ENCODE results near the gene AGAP2. TPM values are rescaled to one million over a fixed set of nuclear protein-coding genes. Genes with fewer than 3 reads are reported as not detected.

AGAP2 gene
- total RNA-seq (2022) = 0.19 TPM in 1 of 2 replicates, not detected in the other
- percentile 18 among the genes with signal in this experiment for Bru-seq, nascent RNA
- BruChase-seq, experiment 1, labeled RNA remaining after a 6-hour chase = percentile 9 among the genes with signal in this experiment
- percentile 8 among the genes with signal in this experiment for BruChase-seq, experiment 2, labeled RNA remaining after a 2-hour chase
- long read RNA-seq = 0 reads

- intact Hi-C loops (cut with micrococcal nuclease) = no loop called here
- BruUV-seq (replicated peaks) = no TSS peak
- Mint-ChIP-seq H3K4me3 (ENCODE audit: unreplicated experiment) (no peak within 1 kb of the TSS), H3K9me3 (ENCODE audit: unreplicated experiment) (no peaks in the 10 kb centered on the region), H3K27ac (ENCODE audit: low read depth, unreplicated experiment) (no peak within 1 kb of the TSS), H3K36me3 (ENCODE audit: insufficient read depth, unreplicated experiment) (no peaks in the 10 kb centered on the region), H3K4me1 (ENCODE audit: insufficient read depth, unreplicated experiment) (peaks cover 11% of the 10 kb centered on the region), H3K27me3 (ENCODE audit: insufficient read depth, unreplicated experiment) (peaks cover 68% of the 10 kb centered on the region)
- no peak for DNase-seq (ENCODE audit: unreplicated experiment)
- no peak for TF ChIP-seq CTCF (IDR thresholded peaks at IDR 0.05; ENCODE audit: unreplicated experiment)
- ChIA-PET POLR2A (no interaction called here), CTCF (interaction anchor here (0.6 to 4.2 kb wide), 2 partner anchors 13 to 19 kb away, joined by 3 to 43 read pairs; no protein-coding TSS in a partner anchor)
Measured at GRCh38 chr12:57738661-57739237, at the start of gene AGAP2. TSS of gene AGAP2 (minus strand) at chr12:57738742. CDS start at chr12:57738246, 496 bp downstream.

GRCh38 chr12:57783861-57784260 lies 45.3 kb upstream of the AGAP2 start:
- Mint-ChIP-seq H3K4me1 (ENCODE audit: insufficient read depth, unreplicated experiment) (peaks cover 25% of the 10 kb centered on the region), H3K27me3 (ENCODE audit: insufficient read depth, unreplicated experiment) (no peaks in the 10 kb centered on the region), H3K27ac (ENCODE audit: low read depth, unreplicated experiment) (peak overlapping the region; percentile 39), H3K36me3 (ENCODE audit: insufficient read depth, unreplicated experiment) (peaks cover 47% of the 10 kb centered on the region), H3K9me3 (ENCODE audit: unreplicated experiment) (no peaks in the 10 kb centered on the region), H3K4me3 (ENCODE audit: unreplicated experiment) (peak overlapping the region; percentile 98)
- DNase-seq (ENCODE audit: unreplicated experiment) = no peak
- BruUV-seq (replicated peaks) = TSS peak; percentile 46
- TF ChIP-seq CTCF (IDR thresholded peaks at IDR 0.05; ENCODE audit: unreplicated experiment) = no peak
- CTCF ChIA-PET = interaction anchor here (0.5 to 2.5 kb wide), 10 partner anchors 10 to 120 kb away, joined by 3 to 15 read pairs (median 6); partner anchors contain the start of genes EEF1AKMT3 and METTL1
- POLR2A ChIA-PET = interaction anchor here (0.5 to 3.7 kb wide), 10 partner anchors 10 to 157 kb away, joined by 3 to 39 read pairs (median 5); partner anchors contain the start of genes ATP23, CYP27B1, EEF1AKMT3 and METTL1
- intact Hi-C loops (cut with micrococcal nuclease) = no loop called here

- H3K27me3 Mint-ChIP-seq (ENCODE audit: insufficient read depth, unreplicated experiment) = no peaks in the 10 kb centered on the region
- H3K27ac Mint-ChIP-seq (ENCODE audit: low read depth, unreplicated experiment) = peak overlapping the region; percentile 86
- no peak for TF ChIP-seq CTCF (IDR thresholded peaks at IDR 0.05; ENCODE audit: unreplicated experiment)
- H3K4me1 Mint-ChIP-seq (ENCODE audit: insufficient read depth, unreplicated experiment) = peaks cover 25% of the 10 kb centered on the region
- POLR2A ChIA-PET = interaction anchor here (0.5 to 3.7 kb wide), 20 partner anchors 10 to 263 kb away, joined by 3 to 39 read pairs (median 5); partner anchors contain the start of genes ATP23, AVIL, CTDSP2 and CYP27B1
- H3K4me3 Mint-ChIP-seq (ENCODE audit: unreplicated experiment) = peak overlapping the region; percentile 98
- CTCF ChIA-PET = interaction anchor here (0.6 to 2.5 kb wide), 27 partner anchors 9 to 200 kb away, joined by 3 to 15 read pairs (median 5); partner anchors contain the start of genes CYP27B1, EEF1AKMT3 and METTL1
- H3K9me3 Mint-ChIP-seq (ENCODE audit: unreplicated experiment) = no peaks in the 10 kb centered on the region
- peaks cover 43% of the 10 kb centered on the region for H3K36me3 Mint-ChIP-seq (ENCODE audit: insufficient read depth, unreplicated experiment)
- intact Hi-C loops (cut with micrococcal nuclease) = no loop called here
- no TSS peak for BruUV-seq (replicated peaks)
- no peak for DNase-seq (ENCODE audit: unreplicated experiment)
Measured at GRCh38 chr12:57783466-57783801, 44.9 kb upstream of the AGAP2 start.

Measured in MCF 10A (cell line).